Astrocyte (in vitro differentiated cells and primary cell): ENCODE data around the gene PDGFD.

ENCODE experiments used
- EZH2 ChIP-seq: IDR thresholded peaks from 2 replicates; pipeline ENCODE4 v1.6.1; 2012; ENCODE audit warnings: mild to moderate bottlenecking, low read length, inconsistent platforms; ENCODE audit not compliant: insufficient read depth
- TF ChIP-seq, protein P1 (sequence below): IDR thresholded peaks from 2 replicates; pipeline ENCODE4 v1.5.1; 2011; ENCODE audit warnings: low read depth, mild to moderate bottlenecking, inconsistent platforms, low read length, moderate library complexity; ENCODE audit not compliant: insufficient read depth

DNA sequence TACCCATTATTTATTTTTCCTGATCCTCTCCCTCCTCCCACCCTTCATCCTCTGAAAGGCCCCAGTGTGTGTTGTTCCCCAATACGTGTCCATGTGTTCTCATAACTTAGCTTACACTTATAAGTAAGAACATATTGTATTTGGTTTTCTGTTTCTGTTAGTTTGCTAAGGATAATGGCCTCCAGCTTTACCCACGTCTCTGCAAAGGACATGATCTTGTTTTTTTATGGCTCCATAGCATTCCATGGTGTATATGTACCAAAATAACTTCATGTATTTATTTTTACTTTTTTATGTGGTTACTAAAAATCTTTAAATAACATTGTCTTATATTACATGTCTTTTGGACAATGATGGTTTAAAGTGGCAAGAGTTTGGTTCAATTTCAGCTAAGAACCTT is 15.2 kb downstream of the PDGFD start:
- TF ChIP-seq EZH2: no peak
- TF ChIP-seq, protein P1, sequence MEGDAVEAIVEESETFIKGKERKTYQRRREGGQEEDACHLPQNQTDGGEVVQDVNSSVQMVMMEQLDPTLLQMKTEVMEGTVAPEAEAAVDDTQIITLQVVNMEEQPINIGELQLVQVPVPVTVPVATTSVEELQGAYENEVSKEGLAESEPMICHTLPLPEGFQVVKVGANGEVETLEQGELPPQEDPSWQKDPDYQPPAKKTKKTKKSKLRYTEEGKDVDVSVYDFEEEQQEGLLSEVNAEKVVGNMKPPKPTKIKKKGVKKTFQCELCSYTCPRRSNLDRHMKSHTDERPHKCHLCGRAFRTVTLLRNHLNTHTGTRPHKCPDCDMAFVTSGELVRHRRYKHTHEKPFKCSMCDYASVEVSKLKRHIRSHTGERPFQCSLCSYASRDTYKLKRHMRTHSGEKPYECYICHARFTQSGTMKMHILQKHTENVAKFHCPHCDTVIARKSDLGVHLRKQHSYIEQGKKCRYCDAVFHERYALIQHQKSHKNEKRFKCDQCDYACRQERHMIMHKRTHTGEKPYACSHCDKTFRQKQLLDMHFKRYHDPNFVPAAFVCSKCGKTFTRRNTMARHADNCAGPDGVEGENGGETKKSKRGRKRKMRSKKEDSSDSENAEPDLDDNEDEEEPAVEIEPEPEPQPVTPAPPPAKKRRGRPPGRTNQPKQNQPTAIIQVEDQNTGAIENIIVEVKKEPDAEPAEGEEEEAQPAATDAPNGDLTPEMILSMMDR: no peak
